Esophagus (tissue), 2 donors: ENCODE data around the gene EPN1. TPM values are rescaled to one million over a fixed set of nuclear protein-coding genes. Genes with fewer than 3 reads are reported as not detected.
"Not testable (repeated sequence)": the region's sequence is repeated elsewhere in the genome, so short reads cannot be mapped to it uniquely, and the experiment has no call there.

ENCODE experiments used
- H3K27ac ChIP-seq, 2 donors: one replicate each; pipeline ENCODE4 v1.5.1; 2013; ENCODE audit warnings: low read depth in 2 of 2, mild to moderate bottlenecking in 2 of 2, inconsistent platforms in 1 of 2, low read length in 1 of 2, moderate library complexity in 1 of 2
- H3K27me3 ChIP-seq, 2 donors: one replicate each; pipeline ENCODE4 v1.6.1; 2013; ENCODE audit warnings: low read length in 2 of 2, control low read depth in 1 of 2, mild to moderate bottlenecking in 1 of 2; ENCODE audit not compliant: insufficient read depth in 2 of 2, control insufficient read depth in 1 of 2
- H3K36me3 ChIP-seq, 2 donors: one replicate each; pipeline ENCODE4 v1.6.1; 2013; ENCODE audit warnings: low read length in 1 of 2; ENCODE audit not compliant: control insufficient read depth in 2 of 2, insufficient read depth in 2 of 2
- H3K4me1 ChIP-seq, 2 donors: one replicate each; pipeline ENCODE4 v1.6.1; 2013; ENCODE audit warnings: low read length in 1 of 2; ENCODE audit not compliant: control insufficient read depth in 2 of 2, insufficient read depth in 2 of 2
- H3K4me3 ChIP-seq, 2 donors: one replicate each; pipeline ENCODE4 v1.5.1; 2013; ENCODE audit warnings: low read length in 2 of 2, mild to moderate bottlenecking in 2 of 2, low read depth in 1 of 2, moderate library complexity in 1 of 2
- H3K9me3 ChIP-seq, 2 donors: one replicate each; pipeline ENCODE4 v1.6.1; 2013; ENCODE audit warnings: mild to moderate bottlenecking in 2 of 2, low read depth in 1 of 2, low read length in 1 of 2, moderate library complexity in 1 of 2; ENCODE audit not compliant: control insufficient read depth in 2 of 2, insufficient read depth in 1 of 2
- whole genome bisulfite sequencing, 2 donors: extraction: QIAGEN DNeasy Blood & Tissue Kit; methylation state at CpG; one replicate each; pipeline ENCODE4 v1.1.7; 2013; 5-methylcytosine and 5-hydroxymethylcytosine counted together
- polyA plus RNA-seq, 2 donors: library from polyadenylated mRNA; stranded (reverse); fragments of 200-250 nt; gene quantifications; one replicate each; pipeline ENCODE4 v1.2.3, GENCODE V29; 2013
- donor health status: healthy with polysubstance abuse.
- donor health status: Bipolar disorder and iron deficiency.

The EPN1 gene
- polyA plus RNA-seq, 2 donors, result 79.1 to 83.0 TPM

DNA sequence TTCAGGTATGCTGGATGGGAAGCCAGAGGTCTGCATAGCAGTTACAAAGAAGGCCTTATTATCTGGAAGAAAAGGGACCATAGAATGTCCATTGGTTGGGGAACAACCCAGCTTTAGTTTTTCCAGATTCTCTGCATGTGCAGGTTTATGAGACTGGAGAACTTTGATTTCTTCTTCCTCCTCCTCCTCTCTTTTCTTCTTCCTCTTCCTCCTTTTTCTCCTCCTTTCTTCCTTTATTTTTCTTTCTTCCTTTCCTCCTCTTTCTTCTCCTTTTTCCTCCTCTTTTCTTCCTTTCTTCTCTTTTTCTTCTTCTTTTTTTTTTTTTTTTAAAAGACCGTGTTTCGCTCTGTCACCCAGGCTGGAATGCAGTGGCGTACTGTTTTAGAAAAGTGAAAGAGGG lies 30.9 kb downstream of the EPN1 start:
- WGBS, 2 donors, result 90 to 91% methylated on average over 3 of the region's 3 CpGs
- H3K4me3 ChIP-seq, result no peak overlapping the region
- peaks cover 0 to 3% of the 10 kb centered on the region in 2 donors for H3K36me3 ChIP-seq
- no peak overlapping the region for H3K27ac ChIP-seq
- no peaks in the 10 kb centered on the region for H3K27me3 ChIP-seq
- no peaks in the 10 kb centered on the region for H3K4me1 ChIP-seq
- H3K9me3 ChIP-seq, result no peaks in the 10 kb centered on the region

- H3K9me3 ChIP-seq, result no peaks in the 10 kb centered on the region
- no peaks in the 10 kb centered on the region for H3K4me1 ChIP-seq
- no peaks in the 10 kb centered on the region for H3K36me3 ChIP-seq
- H3K27me3 ChIP-seq, result no peaks in the 10 kb centered on the region
- H3K4me3 ChIP-seq, result no peak overlapping the region
- WGBS, 2 donors, result 74 to 76% methylated on average over 18 of the region's 18 CpGs
- H3K27ac ChIP-seq, result no peak overlapping the region
Observed at GRCh38 chr19:55711719-55712118, 36.7 kb downstream of the EPN1 start.

DNA sequence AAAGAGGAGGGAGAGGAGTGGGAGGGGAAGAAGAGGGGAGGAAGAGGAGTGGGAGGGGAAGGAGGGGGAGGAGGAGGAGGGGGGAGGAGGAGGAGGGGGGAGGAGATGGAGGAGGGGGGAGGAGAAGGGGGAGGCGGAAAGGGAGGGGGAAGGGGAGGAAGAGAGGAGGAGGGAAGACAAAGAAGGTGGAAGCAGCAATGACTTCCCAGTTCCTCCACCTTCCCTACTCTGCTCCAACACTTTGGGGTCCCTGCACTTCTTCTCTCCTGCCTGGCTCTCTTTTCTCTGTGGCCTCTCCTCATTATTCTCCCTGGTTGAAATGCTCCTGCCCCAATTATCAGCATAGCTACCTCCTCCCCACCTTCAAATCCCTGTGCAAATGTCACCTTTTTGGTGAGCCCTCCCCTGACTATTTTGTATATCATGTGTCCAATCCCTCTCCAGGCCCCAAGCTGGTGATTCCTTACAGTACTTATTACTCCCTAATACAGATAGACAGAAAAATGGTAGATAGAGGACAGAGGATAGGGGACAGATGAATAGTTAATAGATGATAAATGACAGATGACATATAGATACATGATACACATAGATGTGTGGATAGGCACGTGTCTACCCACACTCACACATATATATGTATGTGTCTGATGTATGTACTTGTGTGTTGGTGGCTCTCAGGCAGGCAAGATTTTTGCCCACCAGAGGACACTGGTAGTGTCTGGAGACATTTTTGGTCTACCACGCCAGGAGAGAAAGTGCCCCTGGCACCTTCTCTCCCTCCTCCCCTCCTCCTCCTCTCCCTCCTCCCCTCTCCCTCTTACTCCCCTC lies 38.0 kb downstream of the EPN1 start:
- Histone ChIP-seq H3K4me3 (no peak overlapping the region), H3K27ac (no peak overlapping the region), H3K4me1 (no peaks in the 10 kb centered on the region), H3K9me3 (no peaks in the 10 kb centered on the region), H3K27me3 (no peaks in the 10 kb centered on the region), H3K36me3 (no peaks in the 10 kb centered on the region)
- 75 to 76% methylated on average over 2 of the region's 3 CpGs for WGBS, 2 donors

DNA sequence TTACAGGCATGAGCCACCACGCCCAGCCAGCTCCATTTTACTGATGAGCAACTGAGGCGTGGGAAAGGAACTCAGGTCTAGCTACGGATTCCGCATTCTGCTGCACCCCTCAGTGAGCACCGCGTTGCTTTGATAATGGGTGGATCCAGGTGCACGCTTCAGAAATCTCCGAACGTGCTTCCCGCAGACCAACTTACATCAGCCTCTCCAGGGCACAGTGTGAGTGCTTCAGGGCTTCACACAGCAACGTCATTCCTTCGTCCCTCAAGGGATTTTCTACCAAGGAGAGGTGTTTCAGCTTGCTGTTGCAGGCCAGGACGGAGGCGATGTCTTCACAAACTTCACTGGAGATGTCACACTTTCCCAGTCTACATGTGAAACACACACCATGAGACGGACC lies 41.5 kb downstream of the EPN1 start:
- Histone ChIP-seq H3K27ac (no peak overlapping the region), H3K4me3 (no peak overlapping the region), H3K27me3 (no peaks in the 10 kb centered on the region), H3K4me1 (no peaks in the 10 kb centered on the region), H3K9me3 (peaks cover 2 to 4% of the 10 kb centered on the region in 2 donors), H3K36me3 (no peaks in the 10 kb centered on the region)
- WGBS, 2 donors, result 82 to 83% methylated on average over 15 of the region's 15 CpGs

DNA sequence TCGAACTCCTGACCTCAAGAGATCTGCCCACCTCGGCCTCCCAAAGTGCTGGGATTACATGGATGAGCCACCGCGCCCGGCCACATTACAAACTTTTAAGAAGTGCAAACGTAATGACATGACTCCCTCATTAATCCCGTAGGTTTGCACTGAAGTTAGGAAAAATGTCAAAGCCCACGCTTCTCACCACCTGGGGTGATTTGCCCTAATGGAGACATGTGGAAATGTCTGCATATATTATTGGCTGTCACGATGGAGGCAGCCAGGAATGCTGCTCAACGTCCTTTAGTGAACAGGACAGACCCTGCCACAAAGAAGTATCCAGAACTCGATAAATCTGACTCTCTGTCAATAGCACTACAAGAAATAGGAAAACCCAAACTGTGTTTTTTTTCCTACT lies 42.2 kb downstream of the EPN1 start:
- Histone ChIP-seq H3K27ac (no peak overlapping the region), H3K27me3 (no peaks in the 10 kb centered on the region), H3K4me3 (no peak overlapping the region), H3K36me3 (no peaks in the 10 kb centered on the region), H3K4me1 (no peaks in the 10 kb centered on the region), H3K9me3 (peaks cover 2 to 4% of the 10 kb centered on the region in 2 donors)
- WGBS, 2 donors, result 71 to 75% methylated on average over 11 of the region's 11 CpGs

GRCh38 chr19:55717879-55718711 lies 43.1 kb downstream of the EPN1 start:
- 39 to 42% methylated on average over 13 of the region's 13 CpGs for WGBS, 2 donors
- H3K27me3 ChIP-seq, H3K4me3 ChIP-seq, H3K4me1 ChIP-seq, H3K36me3 ChIP-seq, H3K9me3 ChIP-seq, H3K27ac ChIP-seq: not testable (repeated sequence)

- peaks cover 2 to 4% of the 10 kb centered on the region in 2 donors for H3K9me3 ChIP-seq
- no peaks in the 10 kb centered on the region for H3K36me3 ChIP-seq
- no peaks in the 10 kb centered on the region for H3K27me3 ChIP-seq
- H3K4me1 ChIP-seq, result no peaks in the 10 kb centered on the region
- no peak overlapping the region for H3K27ac ChIP-seq
- 66 to 69% methylated on average over 5 of the region's 5 CpGs for WGBS, 2 donors
- H3K4me3 ChIP-seq, result no peak overlapping the region
Observed at GRCh38 chr19:55720214-55720746, 45.3 kb downstream of the EPN1 start.

DNA sequence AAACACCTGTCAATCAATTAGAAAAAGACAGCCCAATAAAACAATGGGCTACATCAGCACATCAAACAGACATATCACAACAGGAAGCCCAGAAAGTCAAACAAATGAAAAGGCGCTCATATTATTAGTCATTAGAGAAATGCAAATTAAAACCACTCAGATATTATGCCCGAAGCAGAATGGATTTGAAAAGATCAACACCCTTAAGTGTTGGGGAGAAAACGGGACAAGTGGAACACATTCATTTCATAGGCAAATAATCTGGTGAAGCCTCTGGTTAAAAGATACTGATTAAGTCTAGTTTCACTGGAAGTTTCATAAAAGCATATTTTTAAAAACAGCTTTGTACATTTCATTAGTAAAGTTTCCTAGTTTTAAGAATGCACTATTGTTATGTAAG lies 45.8 kb downstream of the EPN1 start:
- WGBS, 2 donors, result 81 to 89% methylated on average over 3 of the region's 3 CpGs
- H3K27ac ChIP-seq, result no peak overlapping the region
- no peaks in the 10 kb centered on the region for H3K4me1 ChIP-seq
- no peaks in the 10 kb centered on the region for H3K27me3 ChIP-seq
- no peaks in the 10 kb centered on the region for H3K36me3 ChIP-seq
- peaks cover 2 to 4% of the 10 kb centered on the region in 2 donors for H3K9me3 ChIP-seq
- no peak overlapping the region for H3K4me3 ChIP-seq

- H3K27ac ChIP-seq, result no peak overlapping the region
- no peaks in the 10 kb centered on the region for H3K4me1 ChIP-seq
- H3K9me3 ChIP-seq, result peaks cover 2 to 4% of the 10 kb centered on the region in 2 donors
- no peaks in the 10 kb centered on the region for H3K36me3 ChIP-seq
- WGBS, 2 donors, result 91 to 93% methylated on average over 8 of the region's 8 CpGs
- no peak overlapping the region for H3K4me3 ChIP-seq
- no peaks in the 10 kb centered on the region for H3K27me3 ChIP-seq
Observed at GRCh38 chr19:55723491-55723890, 48.5 kb downstream of the EPN1 start.
